Fibroblast of villous mesenchyme (primary cell): Measurements from ENCODE around the gene CANT1. TPM values are rescaled to one million over a fixed set of nuclear protein-coding genes. Genes with fewer than 3 reads are reported as not detected.

Source experiments
- DNase-seq: peaks from one replicate; pipeline ENCODE4 v3.0.0-alpha.2; 2010; ENCODE audit warnings: low read depth
- H3K4me3 ChIP-seq: 2 replicates; pipeline ENCODE4 v1.5.1; 2011; ENCODE audit warnings: low read depth, mild to moderate bottlenecking, low read length
- CTCF ChIP-seq: IDR thresholded peaks from 2 replicates; pipeline ENCODE4 v1.5.1; 2012; ENCODE audit warnings: low read depth, mild to moderate bottlenecking, low read length; ENCODE audit not compliant: insufficient read depth
- total RNA-seq: library from RNA; depleted of rRNA; stranded (reverse); fragments of >200 nt; gene quantifications from 2 replicates; pipeline ENCODE4 v1.2.3, GENCODE V29; 2012

Gene CANT1
- total RNA-seq, 1 donor = 63.9 TPM

- no peak overlapping the region for H3K4me3 ChIP-seq
- no peak for TF ChIP-seq CTCF
- DNase-seq = no peak
Measured at GRCh38 chr17:78972507-78973105, 37.0 kb downstream of the CANT1 start.

GRCh38 chr17:78971756-78972506 is 37.6 kb downstream of the CANT1 start:
- no peak for DNase-seq

GRCh38 chr17:78970834-78971755 is 38.5 kb downstream of the CANT1 start:
- TF ChIP-seq CTCF = peak; percentile 86
- peak; percentile 80 for DNase-seq

More at GRCh38 chr17:78971756-78972506, 37.6 kb downstream of the CANT1 start:
- no peak overlapping the region for H3K4me3 ChIP-seq
- TF ChIP-seq CTCF = no peak

GRCh38 chr17:78969865-78970264 is 39.7 kb downstream of the CANT1 start:
- DNase-seq = no peak
- no peak overlapping the region for H3K4me3 ChIP-seq
- TF ChIP-seq CTCF = no peak

More at GRCh38 chr17:78970834-78971755, 38.5 kb downstream of the CANT1 start:
- H3K4me3 ChIP-seq = no peak overlapping the region

- no peak for DNase-seq
- no peak for TF ChIP-seq CTCF
- H3K4me3 ChIP-seq = no peak overlapping the region
Measured at GRCh38 chr17:78967782-78968362, 41.7 kb downstream of the CANT1 start.

GRCh38 chr17:78966910-78967600 is 42.5 kb downstream of the CANT1 start:
- no peak for TF ChIP-seq CTCF
- H3K4me3 ChIP-seq = no peak overlapping the region
- DNase-seq = no peak
